Stimulated activated CD8-positive, alpha-beta memory T cell treated with anti-CD3 and anti-CD28 coated beads, Interleukin-7, amount 100 ng/mL, for 1 hour (primary cell): ENCODE measurements around the gene TP53BP1.
"Not testable (repeated sequence)": the region's sequence is repeated elsewhere in the genome, so short reads cannot be mapped to it uniquely, and the experiment has no call there.

Source experiments
- DNase-seq, 2 donors: peaks; one replicate each; pipeline ENCODE4 v3.0.0-alpha.2; 2020; ENCODE audit warnings: low read depth in 2 of 2

TP53BP1 gene

DNA sequence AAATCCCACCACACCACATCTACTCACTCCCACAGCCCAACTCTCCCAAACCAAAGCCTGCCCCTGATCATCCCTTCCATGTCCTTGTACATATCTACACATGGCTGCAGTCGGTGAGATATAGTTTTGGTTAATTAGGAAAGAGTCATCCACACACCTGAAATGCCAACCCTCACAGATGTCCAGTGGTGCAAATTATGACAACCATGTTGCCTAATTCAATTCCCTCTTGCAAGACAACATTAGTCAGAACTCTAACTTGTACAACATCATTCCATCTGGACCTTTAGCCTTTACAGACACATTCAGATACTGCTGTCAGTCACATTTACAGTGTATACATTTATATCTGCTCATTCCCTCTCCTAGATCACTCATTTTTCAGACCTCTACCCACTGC lies 80.9 kb downstream of the TP53BP1 start:
- DNase-seq, result no peak

- DNase-seq, result no peak
These were observed 82.3 kb downstream of the TP53BP1 start for GRCh38 chr15:43410572-43411214.

DNA sequence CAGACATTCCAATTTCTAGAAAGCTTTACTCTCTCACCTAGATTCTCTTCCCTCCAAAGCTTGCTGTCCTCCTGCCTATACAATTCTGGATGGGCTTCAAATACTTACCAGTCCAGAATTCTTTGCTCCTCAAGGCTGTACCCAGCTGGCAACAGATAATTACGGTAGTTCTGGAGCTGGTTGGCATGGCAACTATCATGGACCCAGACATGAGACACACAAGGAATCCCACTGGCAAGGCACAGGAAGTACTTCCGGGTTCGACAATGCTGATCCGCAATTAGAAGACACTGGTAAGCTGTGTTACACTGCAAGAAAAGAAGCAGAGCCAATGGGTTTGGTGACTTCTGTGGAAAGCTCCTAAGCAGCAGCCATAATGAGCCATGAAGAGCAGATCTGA lies 84.2 kb downstream of the TP53BP1 start:
- no peak for DNase-seq

DNA sequence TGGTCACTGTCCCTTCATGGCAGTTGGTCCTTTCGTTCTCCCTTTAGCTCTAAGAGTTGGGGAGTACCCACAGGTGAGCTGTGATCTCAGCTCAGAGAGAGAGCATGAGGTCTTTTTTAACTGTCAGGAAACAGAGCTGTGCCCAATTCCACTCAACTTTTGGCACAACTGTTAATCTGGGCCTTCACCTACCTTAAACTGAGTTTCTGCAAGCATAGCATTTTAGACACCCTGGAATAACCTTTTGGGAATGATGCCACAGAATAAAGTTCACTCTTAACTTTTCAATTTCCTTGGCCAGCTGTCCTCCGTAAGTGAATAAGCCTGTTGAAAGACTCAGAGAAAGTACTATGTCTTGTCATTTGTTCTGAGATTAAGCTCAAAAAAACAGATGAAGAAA lies 86.1 kb downstream of the TP53BP1 start:
- DNase-seq, result no peak

DNA sequence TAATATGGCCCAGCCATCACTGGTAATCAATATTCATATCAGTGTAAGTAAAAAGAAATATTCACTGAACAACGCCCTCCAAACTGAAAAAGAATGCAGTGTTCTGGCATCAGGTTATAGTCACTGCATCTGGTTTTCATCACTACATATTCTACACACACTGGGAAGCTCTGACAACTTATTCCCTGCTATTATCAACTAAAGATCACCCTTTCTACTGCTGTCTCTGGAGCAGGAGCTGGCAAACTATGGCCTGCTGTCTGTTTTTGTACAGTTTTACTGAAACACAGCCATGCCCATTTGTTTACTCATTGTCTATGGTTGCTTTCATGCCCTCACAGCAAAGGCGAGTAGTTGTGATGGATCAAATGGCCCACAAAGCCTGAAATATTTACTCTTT lies 86.8 kb downstream of the TP53BP1 start:
- DNase-seq, result no peak

- DNase-seq, result no peak
These were observed 88.8 kb downstream of the TP53BP1 start for GRCh38 chr15:43404130-43404529.

- no peak for DNase-seq
These were observed 89.3 kb downstream of the TP53BP1 start for GRCh38 chr15:43403616-43404015.

- DNase-seq, result no peak
These were observed 90.7 kb downstream of the TP53BP1 start for GRCh38 chr15:43402255-43402654.

GRCh38 chr15:43393592-43393991 lies 99.4 kb downstream of the TP53BP1 start:
- not testable (repeated sequence) for DNase-seq

GRCh38 chr15:43390723-43391122 lies 102.2 kb downstream of the TP53BP1 start:
- DNase-seq, result no peak

DNA sequence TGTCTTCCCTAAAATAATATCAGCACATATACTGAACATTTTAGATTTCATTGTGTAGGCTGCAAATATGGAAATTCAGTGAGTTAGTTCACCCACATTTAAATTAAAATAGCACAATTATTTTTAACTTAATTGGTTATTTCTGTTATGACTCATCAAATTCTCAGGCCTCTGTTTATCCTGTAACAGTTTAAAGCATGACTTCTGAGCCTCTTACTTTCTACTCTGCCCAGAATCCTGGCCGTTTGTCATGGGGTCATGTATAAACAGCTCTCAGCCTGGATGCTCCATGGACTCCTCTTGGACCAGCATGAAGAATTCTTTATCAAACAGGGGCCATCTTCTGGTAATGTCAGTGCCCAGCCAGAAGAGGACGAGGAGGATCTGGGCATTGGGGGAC lies 109.9 kb downstream of the TP53BP1 start:
- DNase-seq, result no peak

DNA sequence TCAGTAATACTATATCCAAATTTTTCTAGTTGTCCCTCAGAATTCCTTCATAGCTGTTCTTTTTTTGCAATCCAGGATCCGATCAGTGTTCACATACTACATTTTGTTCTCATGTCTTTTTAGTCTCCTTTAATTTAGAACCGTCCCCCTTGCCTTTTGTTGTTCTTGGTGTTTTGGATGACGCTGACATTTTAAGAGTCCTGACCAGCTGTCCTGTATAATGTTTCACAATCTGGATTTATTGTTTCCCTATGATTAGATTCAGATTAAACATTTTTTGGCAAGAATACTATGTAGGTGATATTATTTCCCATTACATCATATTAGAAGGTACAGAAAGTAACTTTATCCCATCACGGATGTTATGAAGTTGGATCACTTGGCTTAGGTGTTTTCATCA lies 110.6 kb downstream of the TP53BP1 start:
- no peak for DNase-seq

GRCh38 chr15:43378601-43379000 lies 114.4 kb downstream of the TP53BP1 start:
- no peak for DNase-seq

DNA sequence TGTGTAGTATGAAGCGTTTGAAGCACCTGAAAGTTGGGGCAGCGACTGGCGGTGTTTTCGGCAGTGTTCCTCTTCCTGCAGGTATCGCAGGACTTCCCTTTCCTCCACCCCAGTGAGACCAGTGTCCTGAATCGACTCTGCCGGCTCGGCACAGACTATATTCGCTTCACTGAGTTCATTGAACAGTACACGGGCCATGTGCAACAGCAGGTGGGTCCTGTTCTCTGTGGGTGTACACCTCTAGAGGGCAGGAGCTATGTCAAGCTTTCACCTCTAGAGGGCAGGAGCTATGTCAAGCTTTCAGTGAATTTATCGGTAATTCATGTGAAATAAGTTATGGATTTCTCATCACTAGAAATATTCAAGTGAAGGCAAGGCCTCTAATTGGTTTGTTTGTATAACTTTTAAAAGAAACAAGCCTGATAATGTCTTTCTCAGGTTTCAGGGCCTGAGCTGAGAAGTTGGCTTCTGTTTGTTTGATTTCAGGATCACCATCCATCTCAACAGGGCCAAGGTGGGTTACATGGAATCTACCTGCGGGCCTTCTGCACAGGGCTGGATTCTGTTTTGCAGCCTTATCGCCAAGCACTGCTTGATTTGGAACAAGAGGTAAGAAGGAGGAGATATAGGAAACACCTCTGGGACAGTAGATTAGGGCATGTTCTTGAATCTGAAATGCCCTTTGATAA lies 116.8 kb downstream of the TP53BP1 start:
- no peak for DNase-seq

DNA sequence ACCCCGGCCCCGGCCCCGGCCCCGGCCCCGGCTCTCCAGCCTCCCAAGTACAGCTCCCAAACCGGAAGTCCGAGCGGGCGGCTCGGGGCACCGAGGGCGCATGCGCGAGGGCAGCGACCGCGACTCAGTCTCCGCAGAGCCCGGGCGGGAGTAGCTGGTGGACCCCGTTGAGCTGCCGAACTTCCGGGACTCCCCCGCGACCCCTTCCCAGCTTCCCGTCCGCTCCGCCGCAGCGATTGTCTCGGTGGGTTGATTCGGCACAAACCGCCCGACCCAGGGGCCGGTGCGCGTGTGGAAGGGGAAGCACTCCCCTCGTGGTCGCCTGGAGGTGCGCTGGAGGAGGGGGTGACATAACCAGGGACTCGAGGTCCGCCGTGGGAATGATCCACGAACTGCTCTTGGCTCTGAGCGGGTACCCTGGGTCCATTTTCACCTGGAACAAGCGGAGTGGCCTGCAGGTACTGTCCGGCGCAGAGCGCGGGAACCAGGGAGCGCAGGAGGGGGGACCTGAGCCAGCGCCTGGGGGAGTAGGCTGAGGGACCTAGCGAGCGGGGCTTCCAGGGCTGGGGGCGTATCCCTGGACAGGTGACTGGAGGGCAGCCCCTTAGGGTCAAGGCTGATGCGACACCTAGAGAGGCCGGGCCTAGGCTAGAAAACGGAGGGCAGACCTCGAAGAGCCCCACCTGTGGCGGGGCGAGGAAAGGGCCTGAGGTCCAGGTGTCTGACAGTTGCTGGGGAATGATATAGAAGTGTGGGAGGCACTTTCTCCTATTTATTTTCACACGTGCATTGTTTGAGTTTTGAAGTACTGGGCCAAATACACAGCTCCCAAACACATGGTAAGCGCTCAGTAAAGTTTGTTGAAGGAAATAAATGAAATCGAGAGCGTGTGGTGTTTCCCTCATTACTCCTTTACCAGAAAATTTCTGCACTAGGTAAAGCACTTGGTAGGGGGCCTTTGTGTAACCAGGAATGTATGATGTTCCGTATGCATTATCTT lies 121.7 kb downstream of the TP53BP1 start, which contains the start of the genes TUBGCP4 and ZSCAN29:
TUBGCP4 (plus strand) TSS at position 127 of the 1,000 bp plus-strand sequence; CDS start at position 381, 254 bp downstream.
ZSCAN29 (minus strand) TSS at position 69 of the 1,000 bp plus-strand sequence. CDS start 1,130 bp downstream, outside the sequence.
- DNase-seq, result peak; percentile 56 to 59

- DNase-seq, result no peak
These were observed 122.5 kb downstream of the TP53BP1 start for GRCh38 chr15:43370310-43370974.

DNA sequence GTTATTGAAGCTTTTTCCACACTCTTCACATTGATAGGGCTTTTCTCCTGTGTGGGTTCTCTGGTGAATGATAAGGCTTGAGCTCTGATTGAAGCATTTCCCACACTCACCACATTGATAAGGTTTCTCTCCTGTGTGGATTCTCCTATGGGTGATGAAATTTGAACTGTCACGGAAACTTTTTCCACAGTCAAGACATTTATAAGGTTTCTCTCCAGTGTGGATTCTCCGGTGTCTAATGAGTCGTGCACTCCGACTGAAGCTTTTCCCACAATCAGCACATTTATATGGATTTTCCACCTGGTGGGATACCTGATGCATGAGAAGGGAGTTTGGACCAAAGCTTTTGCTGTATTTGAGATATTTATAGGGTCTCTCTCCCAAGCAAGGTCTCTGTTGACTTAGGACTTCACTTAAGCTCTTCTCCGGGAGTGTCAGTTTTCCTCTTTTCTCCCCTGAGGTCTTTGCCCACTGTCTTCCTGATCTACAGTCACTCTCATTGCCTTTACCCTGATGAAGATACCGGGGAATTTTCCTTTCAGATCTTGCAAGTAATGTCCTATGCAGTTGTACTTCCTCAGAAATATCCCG lies 131.5 kb downstream of the TP53BP1 start:
- no peak for DNase-seq

GRCh38 chr15:43360821-43361220 lies 132.1 kb downstream of the TP53BP1 start:
- DNase-seq, result no peak
